Measurements from ENCODE around the gene DAGLA.

Gene DAGLA

GRCh38 chr11:61710019-61710418 is 29.8 kb downstream of the DAGLA start:
- H3K27me3 ChIP-seq (ENCODE audit: control insufficient read depth in 3 of 3, insufficient read depth in 3 of 3, low read depth in 1 of 3, low read length in 3 of 3), result no peaks in the 10 kb centered on the region
- peak overlapping the region; percentile 44 for H3K23ac ChIP-seq (ENCODE audit: low read depth, low read length, poor library complexity)
- H2BK12ac ChIP-seq (ENCODE audit: low read length), result no peak overlapping the region
- DNase-seq (ENCODE audit: low spot score), result no peak
- no peak overlapping the region for H3K9ac ChIP-seq (ENCODE audit: low read depth, low read length, poor library complexity)
- no CpG with 5 or more reads among the region's 7 CpGs for WGBS, 2 donors (ENCODE audit: extremely low coverage in 2 of 2, insufficient read length in 2 of 2, insufficient replicate concordance in 1 of 2)
- H2BK120ac ChIP-seq (ENCODE audit: low read depth, low read length), result no peak overlapping the region
- H2BK15ac ChIP-seq (ENCODE audit: low read length), result no peak overlapping the region
- H2AFZ ChIP-seq (ENCODE audit: low read length), result no peak overlapping the region
- H2BK5ac ChIP-seq (ENCODE audit: low read length), result no peak overlapping the region
- H3K18ac ChIP-seq (ENCODE audit: low read length), result no peak overlapping the region
- H3K36me3 ChIP-seq (replicated peaks in 1 of 2; ENCODE audit: control insufficient read depth in 2 of 2, insufficient read depth in 2 of 2, low read length in 2 of 2), result no peaks in the 10 kb centered on the region
- no peak overlapping the region for H4K91ac ChIP-seq (ENCODE audit: low read depth, low read length, poor library complexity)
- no peak overlapping the region for H3K4me2 ChIP-seq (ENCODE audit: insufficient read depth, low read length, poor library complexity, severe bottlenecking)
- H3K9me3 ChIP-seq (replicated peaks in 1 of 2; ENCODE audit: control insufficient read depth in 2 of 2, insufficient read depth in 1 of 2, low read depth in 1 of 2, low read length in 2 of 2), result no peaks in the 10 kb centered on the region
- H3K4me1 ChIP-seq (ENCODE audit: control insufficient read depth in 2 of 2, insufficient read depth in 1 of 2, low read depth in 1 of 2, low read length in 2 of 2), result peaks cover 10 to 20% of the 10 kb centered on the region in 2 donors
- no peak overlapping the region for H3K4ac ChIP-seq (ENCODE audit: low read length)
- H3K79me1 ChIP-seq (ENCODE audit: low read depth, low read length), result no peaks in the 10 kb centered on the region
- H3K4me3 ChIP-seq (ENCODE audit: low read length in 2 of 2), result no peak overlapping the region
- no peak overlapping the region for H3K14ac ChIP-seq (ENCODE audit: low read length)
- no peak overlapping the region for H4K8ac ChIP-seq (ENCODE audit: low read depth, low read length)
- H3K27ac ChIP-seq (replicated peaks; ENCODE audit: low read length), result no peak overlapping the region
- H2AK5ac ChIP-seq (ENCODE audit: low read depth, low read length), result no peak overlapping the region

GRCh38 chr11:61711037-61711436 is 30.8 kb downstream of the DAGLA start:
- H2BK120ac ChIP-seq (ENCODE audit: low read depth, low read length), result no peak overlapping the region
- no peaks in the 10 kb centered on the region for H3K36me3 ChIP-seq (replicated peaks in 1 of 2; ENCODE audit: control insufficient read depth in 2 of 2, insufficient read depth in 2 of 2, low read length in 2 of 2)
- H4K91ac ChIP-seq (ENCODE audit: low read depth, low read length, poor library complexity), result no peak overlapping the region
- WGBS, 2 donors (ENCODE audit: extremely low coverage in 2 of 2, insufficient read length in 2 of 2, insufficient replicate concordance in 1 of 2), result no CpG with 5 or more reads among the region's 14 CpGs
- H3K4me1 ChIP-seq (ENCODE audit: control insufficient read depth in 2 of 2, insufficient read depth in 1 of 2, low read depth in 1 of 2, low read length in 2 of 2), result peaks cover 13 to 20% of the 10 kb centered on the region in 2 donors
- no peak overlapping the region for H3K4me2 ChIP-seq (ENCODE audit: insufficient read depth, low read length, poor library complexity, severe bottlenecking)
- no peaks in the 10 kb centered on the region for H3K79me1 ChIP-seq (ENCODE audit: low read depth, low read length)
- no peak overlapping the region for H3K23ac ChIP-seq (ENCODE audit: low read depth, low read length, poor library complexity)
- H3K4me3 ChIP-seq (ENCODE audit: low read length in 2 of 2), result no peak overlapping the region
- no peak overlapping the region for H2BK12ac ChIP-seq (ENCODE audit: low read length)
- peak overlapping the region; percentile 16 for H2AFZ ChIP-seq (ENCODE audit: low read length)
- no peak overlapping the region for H3K9ac ChIP-seq (ENCODE audit: low read depth, low read length, poor library complexity)
- H3K14ac ChIP-seq (ENCODE audit: low read length), result no peak overlapping the region
- H2BK5ac ChIP-seq (ENCODE audit: low read length), result no peak overlapping the region
- peak overlapping the region; percentile 40 for H3K18ac ChIP-seq (ENCODE audit: low read length)
- H2AK5ac ChIP-seq (ENCODE audit: low read depth, low read length), result no peak overlapping the region
- no peak for DNase-seq (ENCODE audit: low spot score)
- no peaks in the 10 kb centered on the region for H3K9me3 ChIP-seq (replicated peaks in 1 of 2; ENCODE audit: control insufficient read depth in 2 of 2, insufficient read depth in 1 of 2, low read depth in 1 of 2, low read length in 2 of 2)
- H3K27ac ChIP-seq (replicated peaks; ENCODE audit: low read length), result no peak overlapping the region
- H2BK15ac ChIP-seq (ENCODE audit: low read length), result peak overlapping the region; percentile 16
- no peaks in the 10 kb centered on the region for H3K27me3 ChIP-seq (ENCODE audit: control insufficient read depth in 3 of 3, insufficient read depth in 3 of 3, low read depth in 1 of 3, low read length in 3 of 3)
- no peak overlapping the region for H3K4ac ChIP-seq (ENCODE audit: low read length)
- H4K8ac ChIP-seq (ENCODE audit: low read depth, low read length), result peak overlapping the region; percentile 86

- H2AK5ac ChIP-seq (ENCODE audit: low read depth, low read length), result no peak overlapping the region
- H3K9ac ChIP-seq (ENCODE audit: low read depth, low read length, poor library complexity), result no peak overlapping the region
- no peak overlapping the region for H4K91ac ChIP-seq (ENCODE audit: low read depth, low read length, poor library complexity)
- no peak overlapping the region for H4K8ac ChIP-seq (ENCODE audit: low read depth, low read length)
- H3K4me3 ChIP-seq (ENCODE audit: low read length in 2 of 2), result no peak overlapping the region
- DNase-seq (ENCODE audit: low spot score), result no peak
- WGBS, 2 donors (ENCODE audit: extremely low coverage in 2 of 2, insufficient read length in 2 of 2, insufficient replicate concordance in 1 of 2), result no CpG with 5 or more reads among the region's 6 CpGs
- H3K14ac ChIP-seq (ENCODE audit: low read length), result no peak overlapping the region
- H2AFZ ChIP-seq (ENCODE audit: low read length), result peak overlapping the region; percentile 16
- H3K4me1 ChIP-seq (ENCODE audit: control insufficient read depth in 2 of 2, insufficient read depth in 1 of 2, low read depth in 1 of 2, low read length in 2 of 2), result peaks cover 13 to 20% of the 10 kb centered on the region in 2 donors
- H3K27me3 ChIP-seq (ENCODE audit: control insufficient read depth in 3 of 3, insufficient read depth in 3 of 3, low read depth in 1 of 3, low read length in 3 of 3), result no peaks in the 10 kb centered on the region
- no peaks in the 10 kb centered on the region for H3K79me1 ChIP-seq (ENCODE audit: low read depth, low read length)
- H3K4me2 ChIP-seq (ENCODE audit: insufficient read depth, low read length, poor library complexity, severe bottlenecking), result no peak overlapping the region
- H2BK120ac ChIP-seq (ENCODE audit: low read depth, low read length), result no peak overlapping the region
- H3K23ac ChIP-seq (ENCODE audit: low read depth, low read length, poor library complexity), result no peak overlapping the region
- no peak overlapping the region for H2BK12ac ChIP-seq (ENCODE audit: low read length)
- H2BK15ac ChIP-seq (ENCODE audit: low read length), result no peak overlapping the region
- H3K4ac ChIP-seq (ENCODE audit: low read length), result no peak overlapping the region
- H3K36me3 ChIP-seq (replicated peaks in 1 of 2; ENCODE audit: control insufficient read depth in 2 of 2, insufficient read depth in 2 of 2, low read length in 2 of 2), result no peaks in the 10 kb centered on the region
- peak overlapping the region; percentile 37 for H3K27ac ChIP-seq (replicated peaks; ENCODE audit: low read length)
- H3K9me3 ChIP-seq (replicated peaks in 1 of 2; ENCODE audit: control insufficient read depth in 2 of 2, insufficient read depth in 1 of 2, low read depth in 1 of 2, low read length in 2 of 2), result no peaks in the 10 kb centered on the region
- no peak overlapping the region for H2BK5ac ChIP-seq (ENCODE audit: low read length)
- no peak overlapping the region for H3K18ac ChIP-seq (ENCODE audit: low read length)
Measured at GRCh38 chr11:61711498-61711897, 31.3 kb downstream of the DAGLA start.

GRCh38 chr11:61712314-61712713 is 32.1 kb downstream of the DAGLA start:
- H2BK15ac ChIP-seq (ENCODE audit: low read length), result no peak overlapping the region
- WGBS, 2 donors (ENCODE audit: extremely low coverage in 2 of 2, insufficient read length in 2 of 2, insufficient replicate concordance in 1 of 2), result no CpG with 5 or more reads among the region's 12 CpGs
- H3K36me3 ChIP-seq (replicated peaks in 1 of 2; ENCODE audit: control insufficient read depth in 2 of 2, insufficient read depth in 2 of 2, low read length in 2 of 2), result no peaks in the 10 kb centered on the region
- no peaks in the 10 kb centered on the region for H3K9me3 ChIP-seq (replicated peaks in 1 of 2; ENCODE audit: control insufficient read depth in 2 of 2, insufficient read depth in 1 of 2, low read depth in 1 of 2, low read length in 2 of 2)
- H3K23ac ChIP-seq (ENCODE audit: low read depth, low read length, poor library complexity), result no peak overlapping the region
- H3K9ac ChIP-seq (ENCODE audit: low read depth, low read length, poor library complexity), result no peak overlapping the region
- peak overlapping the region; percentile 72 for H2AK5ac ChIP-seq (ENCODE audit: low read depth, low read length)
- H3K27ac ChIP-seq (replicated peaks; ENCODE audit: low read length), result no peak overlapping the region
- no peak overlapping the region for H2BK5ac ChIP-seq (ENCODE audit: low read length)
- H2AFZ ChIP-seq (ENCODE audit: low read length), result peak overlapping the region; percentile 5
- no peak overlapping the region for H2BK12ac ChIP-seq (ENCODE audit: low read length)
- H2BK120ac ChIP-seq (ENCODE audit: low read depth, low read length), result no peak overlapping the region
- no peak for DNase-seq (ENCODE audit: low spot score)
- H3K79me1 ChIP-seq (ENCODE audit: low read depth, low read length), result no peaks in the 10 kb centered on the region
- no peaks in the 10 kb centered on the region for H3K27me3 ChIP-seq (ENCODE audit: control insufficient read depth in 3 of 3, insufficient read depth in 3 of 3, low read depth in 1 of 3, low read length in 3 of 3)
- H3K14ac ChIP-seq (ENCODE audit: low read length), result no peak overlapping the region
- no peak overlapping the region for H3K4me3 ChIP-seq (ENCODE audit: low read length in 2 of 2)
- no peak overlapping the region for H3K4ac ChIP-seq (ENCODE audit: low read length)
- H3K4me1 ChIP-seq (ENCODE audit: control insufficient read depth in 2 of 2, insufficient read depth in 1 of 2, low read depth in 1 of 2, low read length in 2 of 2), result peaks cover 14 to 27% of the 10 kb centered on the region in 2 donors
- H4K8ac ChIP-seq (ENCODE audit: low read depth, low read length), result no peak overlapping the region
- H4K91ac ChIP-seq (ENCODE audit: low read depth, low read length, poor library complexity), result no peak overlapping the region
- no peak overlapping the region for H3K4me2 ChIP-seq (ENCODE audit: insufficient read depth, low read length, poor library complexity, severe bottlenecking)
- peak overlapping the region; percentile 38 for H3K18ac ChIP-seq (ENCODE audit: low read length)

Measured in neuronal stem cell (in vitro differentiated cells).